ENCODE measurements around the gene CYBA. TPM values are rescaled to one million over a fixed set of nuclear protein-coding genes. Genes with fewer than 3 reads are reported as not detected.

CYBA gene
- total and polyA plus RNA-seq, 2 of the 13 experiments (the other 11 are each of a cell fraction or from before 2014, with no cell fraction given): 196 to 250 TPM

GRCh38 chr16:88686439-88687253 is 35.8 kb upstream of the CYBA start, which contains the start of gene SNAI3 (continued):
- TF ChIP-seq TCF12 (IDR thresholded peaks at IDR 0.05): no peak
- peak; percentile 18; the same call in 1 of the 2 replicates for TF ChIP-seq TCF12 (CRISPR knock-in tag; IDR thresholded peaks at IDR 0.05)
- TF ChIP-seq ARID5B (CRISPR knock-in tag; IDR thresholded peaks at IDR 0.05): no peak
- TF ChIP-seq SNAPC5 (CRISPR knock-in tag; IDR thresholded peaks at IDR 0.05; ENCODE audit: borderline replicate concordance): peak; percentile 74; the same call in 1 of the 2 replicates
- peak; percentile 96 for TF ChIP-seq CAMTA2 (CRISPR knock-in tag; IDR thresholded peaks at IDR 0.05; ENCODE audit: borderline replicate concordance)
- peak; percentile 67 for TF ChIP-seq SP2 (CRISPR knock-in tag; IDR thresholded peaks at IDR 0.05)
- TF ChIP-seq AFF4 (CRISPR knock-in tag; IDR thresholded peaks at IDR 0.05): 0 out of 2 replicates have a peak, but pooled peaks have one; percentile 42
- TF ChIP-seq ZNF10 (CRISPR knock-in tag; IDR thresholded peaks at IDR 0.05; ENCODE audit: borderline replicate concordance, low read depth): no peak
- TF ChIP-seq ZFP37 (CRISPR knock-in tag; IDR thresholded peaks at IDR 0.05; ENCODE audit: borderline replicate concordance): 0 out of 2 replicates have a peak, but pooled peaks have one; percentile 40
- TF ChIP-seq KLF12 (CRISPR knock-in tag; IDR thresholded peaks at IDR 0.05; ENCODE audit: borderline replicate concordance): 0 out of 2 replicates have a peak, but pooled peaks have one; percentile 60
- TF ChIP-seq RARA (CRISPR knock-in tag; IDR thresholded peaks at IDR 0.05): no peak
- TF ChIP-seq ZNF589 (CRISPR knock-in tag; conservative IDR thresholded peaks at IDR 0.05): no peak
- TF ChIP-seq TEAD2 (CRISPR knock-in tag; IDR thresholded peaks at IDR 0.05): no peak; the same call in 1 of the 2 replicates
- peak; percentile 61; the same call in 1 of the 2 replicates for TF ChIP-seq JUN (CRISPR knock-in tag; IDR thresholded peaks at IDR 0.05)
- peak; percentile 32; the same call in 1 of the 2 replicates for TF ChIP-seq THRA (CRISPR knock-in tag; IDR thresholded peaks at IDR 0.05; ENCODE audit: borderline replicate concordance)
- TF ChIP-seq MAFF (IDR thresholded peaks at IDR 0.05; ENCODE audit: low read depth, low read length): no peak
- TF ChIP-seq ZNF549 (CRISPR knock-in tag; IDR thresholded peaks at IDR 0.05): no peak
- TF ChIP-seq U2AF1 (optimal IDR thresholded peaks at IDR 0.05; ENCODE audit: low read depth, low read length): no peak
- peak; percentile 63; the same call in 1 of the 2 replicates for TF ChIP-seq ZNF747 (CRISPR knock-in tag; IDR thresholded peaks at IDR 0.05; ENCODE audit: borderline replicate concordance)
